GM23248 (cell line): ENCODE results near the gene OTOP1. TPM values are rescaled to one million over a fixed set of nuclear protein-coding genes. Genes with fewer than 3 reads are reported as not detected.
"Not testable (repeated sequence)": the region's sequence is repeated elsewhere in the genome, so short reads cannot be mapped to it uniquely, and the experiment has no call there.

Experiments used
- DNase-seq: peaks from one replicate; pipeline ENCODE4 v3.0.0-alpha.2; 2015
- H2AFZ ChIP-seq: fragments of 200-600 bp; sonication (generic); 2 replicates; pipeline ENCODE4 v1.6.1; 2016; ENCODE audit warnings: antibody characterized with exemption
- H3F3A ChIP-seq: fragments of 200-600 bp; sonication (generic); 2 replicates; pipeline ENCODE4 v1.6.1; 2016; ENCODE audit warnings: mild to moderate bottlenecking, antibody characterized with exemption, mixed run types; ENCODE audit not compliant: insufficient read depth
- H3K27ac ChIP-seq: fragments of 200-600 bp; sonication (generic); 2 replicates; pipeline ENCODE4 v1.5.1; 2016; ENCODE audit warnings: mild to moderate bottlenecking
- H3K27me3 ChIP-seq: fragments of 200-600 bp; sonication (generic); replicated peaks from 2 replicates; pipeline ENCODE4 v1.6.1; 2016; ENCODE audit warnings: mild to moderate bottlenecking; ENCODE audit not compliant: insufficient read depth
- H3K36me3 ChIP-seq: fragments of 200-600 bp; sonication (generic); 2 replicates; pipeline ENCODE4 v1.6.1; 2016; ENCODE audit warnings: low read depth, mild to moderate bottlenecking
- H3K4me1 ChIP-seq: fragments of 200-600 bp; sonication (generic); 2 replicates; pipeline ENCODE4 v1.6.1; 2016; ENCODE audit warnings: mild to moderate bottlenecking; ENCODE audit not compliant: insufficient read depth
- H3K4me2 ChIP-seq: fragments of 200-600 bp; sonication (generic); one replicate; pipeline ENCODE4 v1.6.1; 2016; ENCODE audit warnings: mild to moderate bottlenecking; ENCODE audit not compliant: unreplicated experiment
- H3K4me3 ChIP-seq: fragments of 200-600 bp; sonication (generic); 2 replicates; pipeline ENCODE4 v1.5.1; 2016; ENCODE audit warnings: mild to moderate bottlenecking
- H3K79me2 ChIP-seq: fragments of 200-600 bp; sonication (generic); 2 replicates; pipeline ENCODE4 v1.6.1; 2016; ENCODE audit warnings: mild to moderate bottlenecking; ENCODE audit not compliant: insufficient read depth
- H3K9ac ChIP-seq: fragments of 200-600 bp; sonication (generic); 2 replicates; pipeline ENCODE4 v1.6.1; 2016; ENCODE audit warnings: mild to moderate bottlenecking
- H3K9me2 ChIP-seq: fragments of 200-600 bp; sonication (generic); 2 replicates; pipeline ENCODE4 v1.6.1; 2016; ENCODE audit warnings: mixed run types, mild to moderate bottlenecking, moderate library complexity; ENCODE audit not compliant: insufficient read depth
- H3K9me3 ChIP-seq: fragments of 200-600 bp; sonication (generic); one replicate; pipeline ENCODE4 v1.6.1; 2017; ENCODE audit warnings: low read depth
- H4K20me1 ChIP-seq: fragments of 200-600 bp; sonication (generic); 2 replicates; pipeline ENCODE4 v1.6.0; 2016; ENCODE audit not compliant: insufficient read depth
- EZH2 ChIP-seq: fragments of 200-600 bp; sonication (generic); IDR thresholded peaks from 2 replicates; pipeline ENCODE4 v1.6.1; 2018; ENCODE audit warnings: antibody characterized with exemption, mild to moderate bottlenecking; ENCODE audit not compliant: insufficient read depth, poor library complexity, severe bottlenecking
- EZH2phosphoT487 ChIP-seq: fragments of 200-600 bp; sonication (generic); IDR thresholded peaks from 2 replicates; pipeline ENCODE4 v1.6.1; 2018; ENCODE audit warnings: antibody characterized with exemption, moderate library complexity, mild to moderate bottlenecking, low read depth; ENCODE audit not compliant: insufficient read depth
- WGBS, 2 experiments: methylation state at CpG; one replicate each; pipeline ENCODE4 v1.1.6; 2015 to 2017; ENCODE audit warnings: low lambda C conversion rate in 2 of 2, low coverage in 1 of 2; ENCODE audit errors: missing lambda C conversion rate in 2 of 2; 5-methylcytosine and 5-hydroxymethylcytosine counted together
- in situ Hi-C: fragments of 300-500 bp; cut with MboI; formaldehyde crosslinking; loops from 2 replicates; pipeline ENCODE4 v1.15.0; 2020
- polyA plus RNA-seq: library from polyadenylated mRNA; unstranded; fragments of >200 nt; fragmentation: Nextera tagmentation; extraction: Ambion mirVana; gene quantifications from 2 replicates; pipeline ENCODE4 v1.2.1, GENCODE V29; 2016
- total RNA-seq: library from RNA; depleted of rRNA; stranded (reverse); fragments of >200 nt; shearing (Covaris generic); gene quantifications from 2 replicates; pipeline ENCODE4 v1.2.3, GENCODE V29; 2014

Gene OTOP1
- total and polyA plus RNA-seq, 2 experiments from 2014 or later: not detected

DNA sequence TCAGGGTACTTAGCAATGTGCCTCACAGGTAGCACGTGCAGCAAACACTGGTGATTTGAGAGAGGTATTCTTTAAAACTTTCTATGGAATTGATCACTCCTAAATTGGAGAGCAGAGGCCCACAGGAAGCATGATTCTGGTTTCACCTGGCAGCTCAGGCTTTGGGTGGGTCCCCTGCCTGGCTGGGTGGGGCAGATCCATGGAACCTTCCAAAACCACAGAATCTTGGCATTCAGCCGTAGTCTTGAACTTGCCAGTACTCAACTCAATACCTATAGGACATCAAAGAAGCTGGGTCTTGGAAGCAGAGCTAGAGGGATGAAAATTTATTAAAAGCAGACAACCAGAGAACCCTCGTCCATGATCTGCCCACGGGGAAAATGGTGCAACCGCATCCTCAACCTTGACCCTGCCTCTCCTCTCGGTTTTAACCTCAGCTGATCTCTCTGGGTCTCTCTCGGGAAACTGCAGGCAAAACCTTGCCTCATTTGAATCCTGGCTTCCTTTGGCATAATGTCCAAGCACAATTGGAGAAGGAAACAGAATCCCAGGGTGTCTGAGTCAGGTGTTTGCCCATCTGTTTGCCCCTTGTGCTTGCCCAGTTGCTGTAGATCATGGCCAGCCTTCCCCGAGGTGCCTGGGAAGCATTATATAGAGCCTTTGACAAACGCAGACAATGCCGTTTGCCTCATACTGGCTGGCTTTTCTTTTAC lies 22.9 kb downstream of the OTOP1 start:
- Histone ChIP-seq H2AFZ (no peak overlapping the region), H3K4me3 (no peak overlapping the region), H3K9me3 (no peaks in the 10 kb centered on the region), H3K9me2 (no peaks in the 10 kb centered on the region), H3K4me2 (no peak overlapping the region), H3K79me2 (no peaks in the 10 kb centered on the region), H3K36me3 (no peaks in the 10 kb centered on the region), H3F3A (no peaks in the 10 kb centered on the region), H3K4me1 (no peaks in the 10 kb centered on the region), H3K27ac (no peak overlapping the region), H4K20me1 (no peaks in the 10 kb centered on the region), H3K9ac (no peak overlapping the region), H3K27me3 (peaks cover 35% of the 10 kb centered on the region)
- TF ChIP-seq EZH2phosphoT487: no peak
- no peak for TF ChIP-seq EZH2
- no peak for DNase-seq
- in situ Hi-C loops: no loop called here
- 38 to 41% methylated on average over 10 of the region's 10 CpGs for WGBS, 2 experiments

- H3K27me3 ChIP-seq: peaks cover 24% of the 10 kb centered on the region
- in situ Hi-C loops: no loop called here
- TF ChIP-seq EZH2phosphoT487: no peak
- TF ChIP-seq EZH2: no peak
- no peak overlapping the region for H3K27ac ChIP-seq
- no peak for DNase-seq
- H3K4me3 ChIP-seq: no peak overlapping the region
- H3K36me3 ChIP-seq: no peaks in the 10 kb centered on the region
- H4K20me1 ChIP-seq: no peaks in the 10 kb centered on the region
- no peak overlapping the region for H2AFZ ChIP-seq
- WGBS, 2 experiments: 32 to 34% methylated on average over 4 of the region's 4 CpGs
- H3K9me3 ChIP-seq: no peaks in the 10 kb centered on the region
- H3K4me2 ChIP-seq: no peak overlapping the region
- no peaks in the 10 kb centered on the region for H3K9me2 ChIP-seq
- no peak overlapping the region for H3K9ac ChIP-seq
- no peaks in the 10 kb centered on the region for H3K4me1 ChIP-seq
- no peaks in the 10 kb centered on the region for H3F3A ChIP-seq
- no peaks in the 10 kb centered on the region for H3K79me2 ChIP-seq
Measured at GRCh38 chr4:4202510-4202909, 24.2 kb downstream of the OTOP1 start.

DNA sequence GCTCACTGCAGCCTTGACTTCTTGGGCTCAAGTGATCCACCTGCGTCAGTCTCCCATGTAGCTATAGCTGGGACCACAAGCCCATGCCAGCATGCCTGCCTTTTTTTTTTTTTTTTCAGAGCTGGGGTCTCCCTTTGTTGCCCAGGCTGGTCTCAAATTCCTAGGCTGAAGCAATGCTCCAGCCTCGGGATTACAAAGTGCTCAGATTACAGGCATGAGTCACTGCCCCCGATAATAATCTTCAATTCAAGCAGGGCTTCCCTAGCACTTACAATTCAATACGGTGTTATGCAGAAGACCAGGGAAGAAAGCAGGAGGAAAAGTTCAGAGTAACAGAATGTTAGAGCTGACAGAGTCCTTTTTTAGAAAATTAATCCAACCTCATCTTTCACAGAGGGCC lies 26.1 kb downstream of the OTOP1 start:
- no peak overlapping the region for H2AFZ ChIP-seq
- H3K9me2 ChIP-seq: no peaks in the 10 kb centered on the region
- H3K27me3 ChIP-seq: peaks cover 7% of the 10 kb centered on the region
- H3K79me2 ChIP-seq: no peaks in the 10 kb centered on the region
- no peaks in the 10 kb centered on the region for H3K9me3 ChIP-seq
- H3K9ac ChIP-seq: no peak overlapping the region
- peak; percentile 9 for DNase-seq
- WGBS, 2 experiments: 43% methylated on average over 4 of the region's 4 CpGs
- H3K4me2 ChIP-seq: no peak overlapping the region
- no peak overlapping the region for H3K27ac ChIP-seq
- TF ChIP-seq EZH2 (no peak), EZH2phosphoT487 (no peak)
- H4K20me1 ChIP-seq: no peaks in the 10 kb centered on the region
- H3K4me1 ChIP-seq: no peaks in the 10 kb centered on the region
- in situ Hi-C loops: no loop called here
- no peaks in the 10 kb centered on the region for H3K36me3 ChIP-seq
- H3F3A ChIP-seq: no peaks in the 10 kb centered on the region
- no peak overlapping the region for H3K4me3 ChIP-seq

GRCh38 chr4:4195354-4195753 lies 31.4 kb downstream of the OTOP1 start:
- H3K79me2 ChIP-seq: no peaks in the 10 kb centered on the region
- TF ChIP-seq EZH2phosphoT487: no peak
- TF ChIP-seq EZH2: no peak
- no peaks in the 10 kb centered on the region for H4K20me1 ChIP-seq
- no peak overlapping the region for H3K4me2 ChIP-seq
- no peaks in the 10 kb centered on the region for H3K9me2 ChIP-seq
- H3K4me1 ChIP-seq: no peaks in the 10 kb centered on the region
- H3K27ac ChIP-seq: no peak overlapping the region
- H3F3A ChIP-seq: no peaks in the 10 kb centered on the region
- H2AFZ ChIP-seq: no peak overlapping the region
- no peak for DNase-seq
- 50 to 54% methylated on average over 3 of the region's 3 CpGs for WGBS, 2 experiments
- H3K4me3 ChIP-seq: no peak overlapping the region
- in situ Hi-C loops: no loop called here
- no peaks in the 10 kb centered on the region for H3K9me3 ChIP-seq
- H3K9ac ChIP-seq: no peak overlapping the region
- no peaks in the 10 kb centered on the region for H3K36me3 ChIP-seq
- no peaks in the 10 kb centered on the region; the same call in 1 of the 2 replicates for H3K27me3 ChIP-seq

- H3K27me3 ChIP-seq, H3K27ac ChIP-seq, H3F3A ChIP-seq, H3K9me2 ChIP-seq, H3K9ac ChIP-seq, H4K20me1 ChIP-seq, H3K4me3 ChIP-seq, in situ Hi-C loops, H2AFZ ChIP-seq, H3K9me3 ChIP-seq, H3K36me3 ChIP-seq, H3K4me2 ChIP-seq, H3K79me2 ChIP-seq, DNase-seq, H3K4me1 ChIP-seq: not testable (repeated sequence)
- WGBS, 2 experiments: 39 to 63% methylated on average over 3 of the region's 3 CpGs
Measured at GRCh38 chr4:4188557-4188956, 38.2 kb downstream of the OTOP1 start.
